ENCODE measurements around the gene CBX7. TPM values are rescaled to one million over a fixed set of nuclear protein-coding genes. Genes with fewer than 3 reads are reported as not detected.

The CBX7 gene
- total and polyA plus RNA-seq, 10 donors: 20.2 to 99.4 (median 60.3) TPM

- Histone ChIP-seq H3K27me3 (replicated peaks in 1 of 7) (no peaks in the 10 kb centered on the region), H3K27ac (no peak overlapping the region), H3K9me3 (no peaks in the 10 kb centered on the region), H3K36me3 (peaks cover 0 to 10% (median 0%) of the 10 kb centered on the region in 6 donors), H3K4me3 (no peak overlapping the region), H3K4me1 (peaks cover 0 to 20% (median 8%) of the 10 kb centered on the region in 6 donors)
- no peak for DNase-seq
- WGBS, 5 donors: 88 to 99% (median 93%) methylated on average over 5 of the region's 5 CpGs
- intact Hi-C loops (cut with DNase I; ENCODE audit: low total_unique reads): no loop called here
- TF ChIP-seq POLR2AphosphoS5 (IDR thresholded peaks at IDR 0.05) (no peak), POLR2A (IDR thresholded peaks at IDR 0.05) (no peak), CTCF (IDR thresholded peaks at IDR 0.05 in 8 of 11, conservative IDR thresholded peaks at IDR 0.05 in 3 of 11) (no peak)
These were observed 26.9 kb downstream of the CBX7 start for GRCh38 chr22:39125622-39126021.

- Histone ChIP-seq H3K9me3 (no peaks in the 10 kb centered on the region), H3K4me1 (peaks cover 0 to 20% (median 8%) of the 10 kb centered on the region in 6 donors), H3K4me3 (no peak overlapping the region), H3K27me3 (replicated peaks in 1 of 7) (no peaks in the 10 kb centered on the region), H3K27ac (no peak overlapping the region), H3K36me3 (no peaks in the 10 kb centered on the region)
- 28 to 37% (median 34%) methylated on average over 30 to 33 of the region's 33 CpGs for WGBS, 5 donors
- DNase-seq: peak; percentile 74
- intact Hi-C loops (cut with DNase I; ENCODE audit: low total_unique reads): loop anchor here (5.0 kb wide), 1 partner anchor 197 kb away; no protein-coding TSS in a partner anchor
- TF ChIP-seq POLR2A (IDR thresholded peaks at IDR 0.05) (no peak), CTCF (IDR thresholded peaks at IDR 0.05 in 8 of 11, conservative IDR thresholded peaks at IDR 0.05 in 3 of 11) (no peak), POLR2AphosphoS5 (IDR thresholded peaks at IDR 0.05) (no peak)
These were observed 28.5 kb downstream of the CBX7 start for GRCh38 chr22:39123751-39124581.

- DNase-seq: no peak
- no peaks in the 10 kb centered on the region for H3K36me3 ChIP-seq
- H3K27me3 ChIP-seq (replicated peaks in 1 of 7): no peaks in the 10 kb centered on the region
- intact Hi-C loops (cut with DNase I; ENCODE audit: low total_unique reads): loop anchor here (5.0 kb wide), 1 partner anchor 196 kb away; no protein-coding TSS in a partner anchor
- H3K9me3 ChIP-seq: no peaks in the 10 kb centered on the region
- no peak overlapping the region for H3K4me3 ChIP-seq
- H3K27ac ChIP-seq: no peak overlapping the region
- WGBS, 5 donors: 89 to 97% (median 95%) methylated on average over 11 to 17 of the region's 17 CpGs
- TF ChIP-seq POLR2A (IDR thresholded peaks at IDR 0.05): no peak
- TF ChIP-seq CTCF (IDR thresholded peaks at IDR 0.05 in 8 of 11, conservative IDR thresholded peaks at IDR 0.05 in 3 of 11): no peak
- TF ChIP-seq POLR2AphosphoS5 (IDR thresholded peaks at IDR 0.05): no peak
- H3K4me1 ChIP-seq: peaks cover 0 to 26% (median 13%) of the 10 kb centered on the region in 6 donors
These were observed 29.6 kb downstream of the CBX7 start for GRCh38 chr22:39122772-39123470.

- TF ChIP-seq CTCF (IDR thresholded peaks at IDR 0.05 in 8 of 11, conservative IDR thresholded peaks at IDR 0.05 in 3 of 11): no peak
- no peak for TF ChIP-seq POLR2AphosphoS5 (IDR thresholded peaks at IDR 0.05)
- Histone ChIP-seq H3K4me3 (no peak overlapping the region), H3K36me3 (no peaks in the 10 kb centered on the region), H3K27me3 (replicated peaks in 1 of 7) (no peaks in the 10 kb centered on the region), H3K9me3 (no peaks in the 10 kb centered on the region), H3K27ac (no peak overlapping the region), H3K4me1 (peaks cover 4 to 45% (median 32%) of the 10 kb centered on the region in 6 donors)
- WGBS, 5 donors: 87 to 92% (median 91%) methylated on average over 4 of the region's 4 CpGs
- DNase-seq: no peak
- intact Hi-C loops (cut with DNase I; ENCODE audit: low total_unique reads): loop anchor here (5.0 kb wide), 1 partner anchor 194 kb away; no protein-coding TSS in a partner anchor
These were observed 31.5 kb downstream of the CBX7 start for GRCh38 chr22:39120983-39121382.

All from spleen (tissue), 11 donors.